ENCODE data around the gene CASP8. TPM values are rescaled to one million over a fixed set of nuclear protein-coding genes. Genes with fewer than 3 reads are reported as not detected.

Gene CASP8
- total and polyA plus RNA-seq, 2 of the 8 experiments (the other 6 are each of a cell fraction or from before 2014, with no cell fraction given) = 2.3 to 3.6 TPM

GRCh38 chr2:201320257-201320656 is 59.9 kb downstream of the CASP8 start (continued):
- no peak for TF ChIP-seq NRF1 (IDR thresholded peaks at IDR 0.05; ENCODE audit: low read depth, low read length)
